Astrocyte of the cerebellum (primary cell): ENCODE results near the gene PLCL1.

Source experiments
- DNase-seq: peaks from one replicate; pipeline ENCODE4 v3.0.0-alpha.2; 2011; ENCODE audit warnings: low read depth
- H3K4me3 ChIP-seq: 2 replicates; pipeline ENCODE4 v1.5.1; 2011; ENCODE audit warnings: mild to moderate bottlenecking, low read depth, low read length, moderate library complexity
- CTCF ChIP-seq: IDR thresholded peaks from 2 replicates; pipeline ENCODE4 v1.5.1; 2012; ENCODE audit warnings: low read length, low read depth, moderate library complexity, mild to moderate bottlenecking; ENCODE audit errors: missing control alignments
- in situ Hi-C: cut with HindIII; loops from 2 replicates; pipeline ENCODE4 v1.10.0; 2017; ENCODE audit warnings: low sequenced_read_pairs

The PLCL1 gene

GRCh38 chr2:198065322-198065721 is 260.9 kb downstream of the PLCL1 start:
- in situ Hi-C loops, result no loop called here
- no peak overlapping the region for H3K4me3 ChIP-seq
- no peak for DNase-seq

GRCh38 chr2:198066597-198066996 is 262.2 kb downstream of the PLCL1 start:
- in situ Hi-C loops, result no loop called here
- H3K4me3 ChIP-seq, result no peak overlapping the region
- no peak for DNase-seq

More at GRCh38 chr2:198065322-198065721, 260.9 kb downstream of the PLCL1 start:
- TF ChIP-seq CTCF, result no peak

GRCh38 chr2:198072655-198073054 is 268.3 kb downstream of the PLCL1 start:
- no peak for TF ChIP-seq CTCF
- in situ Hi-C loops, result no loop called here
- H3K4me3 ChIP-seq, result no peak overlapping the region
- DNase-seq, result no peak

More at GRCh38 chr2:198066597-198066996, 262.2 kb downstream of the PLCL1 start:
- TF ChIP-seq CTCF, result no peak

GRCh38 chr2:198073253-198073652 is 268.9 kb downstream of the PLCL1 start:
- in situ Hi-C loops, result no loop called here
- H3K4me3 ChIP-seq, result no peak overlapping the region
- no peak for TF ChIP-seq CTCF
- DNase-seq, result no peak

- H3K4me3 ChIP-seq, result no peak overlapping the region
- DNase-seq, result no peak
- in situ Hi-C loops, result no loop called here
- TF ChIP-seq CTCF, result no peak
These were observed 273.1 kb downstream of the PLCL1 start for GRCh38 chr2:198077477-198077876.

GRCh38 chr2:198080879-198081765 is 276.7 kb downstream of the PLCL1 start:
- in situ Hi-C loops, result no loop called here
- DNase-seq, result no peak
- TF ChIP-seq CTCF, result no peak
- H3K4me3 ChIP-seq, result no peak overlapping the region
